HG03095 (cell line): Measurements from ENCODE around the gene KRT83.
"Not testable (repeated sequence)": the region's sequence is repeated elsewhere in the genome, so short reads cannot be mapped to it uniquely, and the experiment has no call there.

Experiments
- ATAC-seq: cut with Tn5 transposase; IDR thresholded peaks from one replicate; pipeline ENCODE4 v1.9.1; 2021; ENCODE audit warnings: moderate library complexity; ENCODE audit not compliant: unreplicated experiment

Gene KRT83

GRCh38 chr12:52312086-52312485, 9.1 kb downstream of the KRT83 start:
- ATAC-seq, result no peak

- ATAC-seq, result no peak
These were observed 9.9 kb downstream of the KRT83 start for GRCh38 chr12:52311285-52311648.

- ATAC-seq, result no peak
These were observed 10.4 kb downstream of the KRT83 start for GRCh38 chr12:52310622-52311284.

GRCh38 chr12:52308806-52309425, 12.3 kb downstream of the KRT83 start:
- ATAC-seq, result no peak

GRCh38 chr12:52307836-52308805, 13.1 kb downstream of the KRT83 start:
- no peak for ATAC-seq

GRCh38 chr12:52306731-52307130, 14.5 kb downstream of the KRT83 start:
- no peak for ATAC-seq

- no peak for ATAC-seq
These were observed 15.1 kb downstream of the KRT83 start for GRCh38 chr12:52305921-52306705.

- peak; percentile 81 for ATAC-seq
These were observed 16.2 kb downstream of the KRT83 start for GRCh38 chr12:52304941-52305411.

- ATAC-seq, result not testable (repeated sequence)
These were observed 18.8 kb downstream of the KRT83 start for GRCh38 chr12:52302242-52302914.

- ATAC-seq, result not testable (repeated sequence)
These were observed 19.5 kb downstream of the KRT83 start for GRCh38 chr12:52301721-52302120.

- no peak for ATAC-seq
These were observed 20.2 kb downstream of the KRT83 start for GRCh38 chr12:52300796-52301691.

GRCh38 chr12:52298677-52299190, 22.5 kb downstream of the KRT83 start:
- no peak for ATAC-seq

- ATAC-seq, result no peak
These were observed 24.5 kb downstream of the KRT83 start for GRCh38 chr12:52296572-52297215.

GRCh38 chr12:52295663-52296062, 25.5 kb downstream of the KRT83 start:
- ATAC-seq, result no peak

GRCh38 chr12:52294803-52295202, 26.4 kb downstream of the KRT83 start:
- no peak for ATAC-seq

GRCh38 chr12:52293926-52294325, 27.3 kb downstream of the KRT83 start:
- ATAC-seq, result no peak

GRCh38 chr12:52291267-52291935, 29.8 kb downstream of the KRT83 start, which contains the start of gene KRT81:
Gene KRT81 (minus strand): TSS chr12:52291534. CDS start chr12:52291465, 69 bp downstream.
- no peak for ATAC-seq
